Spleen (tissue), 7 donors: ENCODE data around the gene UTRN.

ENCODE experiments used
- POLR2A ChIP-seq, 3 donors: fragments of 450-650 bp; IDR thresholded peaks; one replicate each; pipeline ENCODE4 v1.5.1; 2017; ENCODE audit warnings: antibody characterized with exemption in 3 of 3, mild to moderate bottlenecking in 1 of 3
- POLR2AphosphoS5 ChIP-seq, 3 donors: sonication (generic); formaldehyde crosslinking; IDR thresholded peaks; one replicate each; pipeline ENCODE4 v1.5.1; 2017; ENCODE audit warnings: antibody characterized with exemption in 3 of 3
- TF ChIP-seq, protein P1 (sequence below), 11 experiments: fragments of 200-600 bp in 7 of 11; fragments of 450-650 bp in 4 of 11; sonication (generic) in 4 of 11; IDR thresholded peaks in 8 of 11; conservative IDR thresholded peaks in 3 of 11; 1 replicate in 7 of 11; 2 replicates in 4 of 11; pipeline versions ENCODE4 v1.4.0 to v1.8.0; 2016 to 2021; ENCODE audit warnings: antibody characterized with exemption in 11 of 11, inconsistent platforms in 4 of 11, mild to moderate bottlenecking in 1 of 11
- donor health status: DM: no; HTN: no; CAD: no; lungs with moderate emphysema.
- donor health status: DM: no; HTN: no; CAD: no.
- donor health status: DM: no; HTN: no; CAD: no.

DNA sequence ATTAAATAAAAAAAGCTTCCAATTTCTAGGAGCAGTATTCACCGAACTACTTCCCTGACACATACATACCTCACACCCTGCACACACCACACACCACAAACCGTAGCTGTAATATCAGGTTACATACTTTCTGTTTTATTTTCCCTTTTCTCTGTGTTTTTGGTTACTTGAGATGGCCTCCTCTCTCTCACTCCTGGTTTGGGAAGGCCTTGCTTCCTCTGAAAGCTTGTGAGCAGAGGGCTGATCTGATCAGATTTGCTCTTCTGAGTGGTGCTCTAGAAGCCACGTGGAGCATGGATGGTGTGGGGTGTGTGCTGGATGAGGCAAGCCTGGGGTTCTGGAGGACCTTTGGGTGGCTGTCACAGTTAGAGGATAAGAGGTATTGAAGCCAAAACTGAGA, 20.9 kb downstream of the UTRN start:
- TF ChIP-seq POLR2A (IDR thresholded peaks at IDR 0.05), result no peak
- TF ChIP-seq, protein P1, sequence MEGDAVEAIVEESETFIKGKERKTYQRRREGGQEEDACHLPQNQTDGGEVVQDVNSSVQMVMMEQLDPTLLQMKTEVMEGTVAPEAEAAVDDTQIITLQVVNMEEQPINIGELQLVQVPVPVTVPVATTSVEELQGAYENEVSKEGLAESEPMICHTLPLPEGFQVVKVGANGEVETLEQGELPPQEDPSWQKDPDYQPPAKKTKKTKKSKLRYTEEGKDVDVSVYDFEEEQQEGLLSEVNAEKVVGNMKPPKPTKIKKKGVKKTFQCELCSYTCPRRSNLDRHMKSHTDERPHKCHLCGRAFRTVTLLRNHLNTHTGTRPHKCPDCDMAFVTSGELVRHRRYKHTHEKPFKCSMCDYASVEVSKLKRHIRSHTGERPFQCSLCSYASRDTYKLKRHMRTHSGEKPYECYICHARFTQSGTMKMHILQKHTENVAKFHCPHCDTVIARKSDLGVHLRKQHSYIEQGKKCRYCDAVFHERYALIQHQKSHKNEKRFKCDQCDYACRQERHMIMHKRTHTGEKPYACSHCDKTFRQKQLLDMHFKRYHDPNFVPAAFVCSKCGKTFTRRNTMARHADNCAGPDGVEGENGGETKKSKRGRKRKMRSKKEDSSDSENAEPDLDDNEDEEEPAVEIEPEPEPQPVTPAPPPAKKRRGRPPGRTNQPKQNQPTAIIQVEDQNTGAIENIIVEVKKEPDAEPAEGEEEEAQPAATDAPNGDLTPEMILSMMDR (IDR thresholded peaks at IDR 0.05 in 8 of 11, conservative IDR thresholded peaks at IDR 0.05 in 3 of 11), result no peak
- no peak for TF ChIP-seq POLR2AphosphoS5 (IDR thresholded peaks at IDR 0.05)
